ELF-1 (cell line): Measurements from ENCODE around the gene OR56A4.

Source experiments
- DNase-seq: peaks from one replicate; pipeline ENCODE4 v3.0.0-alpha.2; 2016; ENCODE audit warnings: low read depth, low spot score

The OR56A4 gene, protein sequence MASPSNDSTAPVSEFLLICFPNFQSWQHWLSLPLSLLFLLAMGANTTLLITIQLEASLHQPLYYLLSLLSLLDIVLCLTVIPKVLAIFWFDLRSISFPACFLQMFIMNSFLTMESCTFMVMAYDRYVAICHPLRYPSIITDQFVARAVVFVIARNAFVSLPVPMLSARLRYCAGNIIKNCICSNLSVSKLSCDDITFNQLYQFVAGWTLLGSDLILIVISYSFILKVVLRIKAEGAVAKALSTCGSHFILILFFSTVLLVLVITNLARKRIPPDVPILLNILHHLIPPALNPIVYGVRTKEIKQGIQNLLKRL

DNA sequence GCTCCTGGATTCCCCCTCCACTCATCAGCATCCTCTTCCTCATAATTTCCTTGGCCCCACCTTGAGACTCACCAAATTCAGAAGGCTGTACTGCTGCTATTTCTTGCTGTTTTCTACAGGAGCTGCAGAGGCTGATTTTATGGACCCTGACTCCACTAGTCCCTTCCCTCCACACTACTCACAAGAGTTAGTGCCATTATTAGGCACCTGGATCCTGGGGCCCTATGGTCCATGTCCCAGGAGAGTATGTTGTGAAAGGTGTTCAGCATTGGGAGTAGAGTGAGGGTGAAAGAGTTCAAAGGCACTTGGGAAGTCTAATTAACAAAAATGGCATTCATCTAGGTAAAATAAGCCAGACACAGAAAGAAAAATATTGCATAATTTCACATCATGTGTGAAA is at the start of gene OR56A4:
OR56A4 (minus strand) TSS at position 101 of the 400 bp plus-strand sequence. CDS start 3,954 bp downstream, outside the sequence.
- no peak for DNase-seq

DNA sequence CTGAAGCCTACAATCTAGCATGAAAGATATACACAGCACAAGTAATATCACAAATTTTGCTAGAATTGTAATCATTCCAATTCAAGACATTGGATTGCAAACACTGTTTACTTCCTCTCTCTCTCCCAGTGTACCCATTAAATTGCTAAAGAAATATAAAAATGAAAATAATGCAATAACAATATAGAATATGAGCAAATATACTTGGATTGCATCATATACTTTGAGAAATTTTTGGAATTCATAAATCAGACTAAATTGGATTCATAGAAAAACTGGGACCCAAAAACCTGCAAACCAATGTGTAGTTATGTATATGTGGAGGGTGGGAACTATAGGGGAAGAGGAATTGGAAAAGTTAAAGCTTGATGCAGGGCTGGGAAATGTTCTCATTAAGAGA is 48.8 kb upstream of the OR56A4 start:
- DNase-seq: no peak

DNA sequence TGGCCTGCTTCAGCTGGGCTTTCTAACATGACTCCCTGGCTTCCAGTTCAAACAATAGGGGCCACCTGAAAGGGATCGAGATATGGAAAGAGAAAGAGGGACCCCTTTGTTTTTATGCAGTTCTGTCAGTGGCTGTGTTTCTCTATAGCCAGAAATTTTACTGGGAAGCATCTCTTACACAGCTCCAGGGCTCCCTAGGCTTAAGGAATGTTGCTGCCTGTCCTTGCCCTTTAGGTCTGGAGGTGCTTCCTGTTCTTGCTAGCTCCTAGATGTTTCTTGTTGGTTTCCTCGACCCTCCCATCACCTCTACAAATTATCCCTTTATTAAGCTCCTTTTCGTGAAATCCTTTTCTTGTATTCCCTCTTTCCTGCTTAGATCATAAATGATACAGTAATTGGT is 45.6 kb upstream of the OR56A4 start:
- no peak for DNase-seq

DNA sequence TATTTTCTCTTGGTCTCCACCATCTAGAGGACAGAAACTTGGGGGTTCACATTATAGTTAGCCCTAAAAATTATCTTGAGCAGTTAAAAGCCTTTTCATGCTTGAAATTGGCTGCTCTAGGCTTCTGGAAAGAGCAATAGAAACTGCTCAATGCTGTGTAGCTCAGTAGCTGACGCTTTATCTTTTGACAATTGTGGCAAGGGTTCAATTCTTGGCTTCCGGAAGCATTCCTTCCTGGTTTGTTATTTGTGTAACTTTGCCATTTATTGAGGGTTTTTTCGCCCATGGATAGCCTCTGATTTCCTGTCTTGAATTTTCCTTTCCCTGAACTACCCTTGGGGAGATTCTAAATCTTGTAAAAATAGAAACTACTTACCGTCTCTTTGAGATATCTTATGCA is 34.1 kb upstream of the OR56A4 start:
- no peak for DNase-seq

DNA sequence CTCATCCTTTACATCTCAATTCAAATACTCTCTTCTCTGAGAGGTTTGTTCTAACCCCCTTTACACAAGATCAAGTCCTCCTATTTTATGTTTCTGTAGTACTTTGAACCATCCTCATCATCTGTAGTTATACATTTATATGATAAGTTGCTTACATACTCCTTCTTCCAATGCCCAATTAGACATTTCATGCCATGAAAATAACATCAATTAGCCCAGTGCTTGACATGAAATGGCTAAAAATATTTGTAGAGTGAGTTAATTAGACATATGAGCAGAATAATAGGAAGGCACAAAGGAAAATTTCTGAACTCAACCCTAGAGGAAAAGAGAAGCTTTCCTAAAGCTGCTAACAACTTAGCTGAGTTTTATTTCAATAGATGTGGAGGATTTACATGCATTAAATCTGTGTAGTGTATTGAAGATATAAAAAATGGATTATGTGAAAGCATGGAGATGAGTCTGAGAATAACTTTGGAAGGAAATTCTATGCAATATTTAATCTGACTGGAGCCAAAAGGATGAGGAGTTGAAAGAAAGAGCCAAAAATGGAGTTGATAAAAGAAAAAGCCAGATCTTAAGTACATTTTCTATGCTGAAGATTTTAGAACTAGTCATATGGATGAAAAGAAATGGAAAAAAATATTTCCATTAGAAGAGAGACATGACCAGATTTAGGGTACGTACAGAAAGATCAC is 24.1 kb upstream of the OR56A4 start, which contains the start of gene OR56A1:
OR56A1 (minus strand) TSS at position 51 of the 698 bp plus-strand sequence. CDS start 3,066 bp downstream, outside the sequence.
- DNase-seq: no peak

DNA sequence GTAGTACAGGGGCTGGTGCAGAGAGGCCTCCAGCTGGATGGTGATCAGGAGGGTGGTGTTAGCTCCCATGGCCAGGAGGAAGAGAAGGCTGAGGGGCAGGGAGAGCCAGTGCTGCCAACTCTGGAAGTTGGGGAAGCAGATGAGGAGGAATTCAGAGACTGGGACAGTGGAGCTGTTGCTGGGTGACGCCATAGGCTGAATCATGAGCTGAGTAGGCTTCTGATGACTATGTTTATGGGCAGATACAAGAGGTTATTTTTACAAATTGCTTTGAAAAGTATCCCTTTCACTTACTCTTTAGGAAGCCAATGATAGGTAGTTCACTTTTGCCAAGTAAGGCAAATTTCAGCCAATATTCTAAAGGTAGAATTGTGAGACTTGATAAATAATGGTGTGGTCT is 20.8 kb upstream of the OR56A4 start:
- DNase-seq: no peak

DNA sequence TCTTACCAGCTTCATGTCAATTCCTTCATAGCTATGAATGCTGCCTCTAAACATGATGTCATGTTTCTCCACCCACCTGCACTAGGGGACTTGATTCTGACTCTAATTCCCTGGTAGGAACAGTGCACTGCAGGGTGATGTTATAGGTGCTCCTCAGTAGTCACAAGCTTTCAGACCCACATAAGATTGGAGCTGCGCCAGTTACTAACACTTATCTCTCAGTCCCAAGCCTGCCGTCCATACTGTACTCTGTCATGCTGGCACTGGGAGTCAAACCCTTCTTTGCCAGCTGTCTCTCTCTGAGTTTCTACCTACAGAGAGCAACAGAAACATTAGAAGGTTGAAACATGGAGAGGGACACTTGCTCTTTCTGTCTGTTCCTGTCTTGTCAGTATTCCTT is 18.3 kb upstream of the OR56A4 start:
- DNase-seq: no peak

DNA sequence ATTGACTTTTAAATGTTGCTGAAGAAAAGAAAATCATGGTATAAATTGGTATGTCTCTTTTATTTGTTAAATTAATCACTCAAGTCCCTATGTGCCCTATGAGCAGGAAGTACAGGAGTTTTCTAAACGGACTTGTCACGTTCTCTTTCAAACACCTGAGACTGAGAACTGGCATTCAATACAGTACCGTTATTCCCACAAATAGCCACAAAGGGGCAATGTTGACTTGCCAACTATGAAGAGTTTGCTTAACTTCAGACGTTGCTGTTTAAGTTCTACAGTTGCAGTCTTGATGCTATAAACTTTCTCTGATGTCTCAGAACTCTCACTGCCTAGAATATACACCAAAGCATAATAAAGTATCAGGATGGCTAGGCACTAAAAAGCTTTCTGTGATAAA is 16.2 kb upstream of the OR56A4 start:
- DNase-seq: peak; percentile 37

DNA sequence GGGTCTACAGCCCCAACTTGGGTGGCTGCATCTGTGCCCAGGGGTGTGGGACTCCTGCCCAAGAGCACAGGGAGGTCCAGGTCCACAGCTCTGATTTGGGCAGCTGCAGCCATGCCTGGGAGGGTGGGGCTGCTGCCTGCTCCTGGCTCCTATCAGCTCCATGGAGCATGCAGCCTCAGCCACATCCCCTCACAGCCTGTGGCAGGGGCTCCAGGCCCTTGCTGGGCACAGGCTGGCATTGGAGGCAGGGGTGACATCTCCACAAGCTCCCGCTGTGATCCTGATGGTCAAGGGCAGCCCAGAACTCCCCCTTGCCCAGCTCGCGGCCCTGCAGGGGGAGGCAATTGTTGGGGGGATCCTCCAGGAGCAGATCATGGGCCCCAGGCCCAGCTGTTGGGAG is 6.3 kb upstream of the OR56A4 start:
- DNase-seq: no peak

DNA sequence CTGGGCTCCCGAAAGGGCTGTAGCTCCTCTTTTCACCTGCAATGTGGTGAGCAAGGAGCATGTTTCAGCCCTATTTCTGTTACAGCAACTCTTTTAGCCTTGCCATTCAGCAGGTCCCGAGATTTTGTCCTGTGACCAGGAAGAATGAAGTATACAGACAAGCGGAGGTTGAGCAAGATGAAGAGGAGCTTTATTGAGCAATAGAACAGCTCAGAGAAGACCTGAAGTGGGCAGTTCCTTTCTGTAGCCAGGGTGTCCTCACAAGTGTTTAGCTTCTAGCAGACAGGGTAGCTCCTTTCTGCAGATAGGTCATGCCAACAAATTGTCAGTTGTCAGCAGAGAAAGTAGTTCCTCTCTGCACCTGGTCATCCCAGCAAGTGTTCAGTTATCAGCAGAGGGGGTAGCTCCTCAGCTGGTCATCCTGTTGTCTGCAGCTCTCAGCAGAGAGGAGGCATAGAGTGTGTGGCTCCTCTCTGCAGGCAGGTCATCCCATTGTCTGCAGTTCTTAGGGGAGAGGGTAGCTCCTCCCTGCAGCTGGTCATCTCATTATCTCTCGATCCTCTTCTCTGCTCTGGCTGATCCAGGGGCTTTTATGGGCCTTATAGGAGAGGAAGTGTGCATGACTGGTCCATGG is 5.4 kb upstream of the OR56A4 start:
- DNase-seq: no peak

DNA sequence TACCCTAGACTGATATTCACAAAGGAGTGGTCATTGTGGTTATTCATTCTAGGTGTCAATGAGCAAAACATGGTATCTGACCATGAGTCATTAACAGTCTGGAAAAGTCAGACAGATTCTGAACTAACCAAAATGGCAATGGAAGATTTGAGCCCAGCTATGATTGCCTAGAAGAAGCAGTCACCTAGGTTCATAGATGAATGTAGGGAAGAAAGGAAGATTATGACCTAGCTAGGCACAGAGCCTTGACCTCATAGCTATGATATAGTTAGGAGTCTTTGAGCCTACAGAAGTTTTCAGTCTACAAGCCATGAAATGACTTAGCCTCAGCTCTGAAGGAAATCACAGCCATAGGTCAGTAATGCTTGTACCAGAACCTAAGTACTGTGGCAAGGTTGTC is 351 bp downstream of the OR56A4 start:
- DNase-seq: no peak

DNA sequence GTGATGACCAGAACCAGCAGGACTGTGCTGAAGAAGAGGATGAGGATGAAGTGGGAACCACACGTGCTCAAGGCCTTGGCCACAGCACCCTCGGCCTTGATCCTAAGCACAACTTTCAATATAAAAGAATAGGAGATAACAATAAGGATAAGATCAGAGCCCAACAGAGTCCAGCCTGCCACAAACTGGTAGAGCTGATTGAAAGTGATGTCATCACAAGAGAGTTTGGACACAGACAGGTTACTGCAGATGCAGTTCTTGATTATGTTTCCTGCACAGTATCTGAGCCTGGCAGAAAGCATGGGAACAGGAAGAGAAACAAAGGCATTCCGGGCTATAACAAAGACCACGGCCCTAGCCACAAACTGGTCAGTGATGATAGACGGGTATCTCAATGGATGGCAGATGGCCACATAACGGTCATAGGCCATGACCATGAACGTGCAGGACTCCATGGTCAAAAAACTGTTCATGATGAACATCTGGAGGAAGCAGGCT is 4.5 kb downstream of the OR56A4 start:
- DNase-seq: no peak

DNA sequence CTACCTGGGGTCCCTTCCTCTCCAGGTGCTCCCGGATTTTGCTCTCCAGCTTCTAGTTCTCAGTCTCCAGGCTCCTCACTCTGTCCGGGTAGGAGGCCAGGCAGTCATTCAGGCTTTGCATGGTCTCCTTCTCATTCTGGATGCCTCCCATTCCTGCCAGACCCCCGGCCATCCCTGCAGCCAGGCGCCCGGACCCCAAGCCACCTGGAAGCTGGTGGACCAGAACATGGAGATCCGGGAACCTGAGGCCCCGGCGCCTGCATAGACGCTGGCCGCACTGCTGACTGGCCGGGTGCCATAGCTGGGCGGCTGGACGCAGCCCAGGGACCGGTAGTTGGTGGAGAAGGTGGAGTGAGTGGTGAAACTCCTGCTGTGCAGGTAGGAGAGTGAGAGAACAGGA is 12.0 kb downstream of the OR56A4 start:
- no peak for DNase-seq

DNA sequence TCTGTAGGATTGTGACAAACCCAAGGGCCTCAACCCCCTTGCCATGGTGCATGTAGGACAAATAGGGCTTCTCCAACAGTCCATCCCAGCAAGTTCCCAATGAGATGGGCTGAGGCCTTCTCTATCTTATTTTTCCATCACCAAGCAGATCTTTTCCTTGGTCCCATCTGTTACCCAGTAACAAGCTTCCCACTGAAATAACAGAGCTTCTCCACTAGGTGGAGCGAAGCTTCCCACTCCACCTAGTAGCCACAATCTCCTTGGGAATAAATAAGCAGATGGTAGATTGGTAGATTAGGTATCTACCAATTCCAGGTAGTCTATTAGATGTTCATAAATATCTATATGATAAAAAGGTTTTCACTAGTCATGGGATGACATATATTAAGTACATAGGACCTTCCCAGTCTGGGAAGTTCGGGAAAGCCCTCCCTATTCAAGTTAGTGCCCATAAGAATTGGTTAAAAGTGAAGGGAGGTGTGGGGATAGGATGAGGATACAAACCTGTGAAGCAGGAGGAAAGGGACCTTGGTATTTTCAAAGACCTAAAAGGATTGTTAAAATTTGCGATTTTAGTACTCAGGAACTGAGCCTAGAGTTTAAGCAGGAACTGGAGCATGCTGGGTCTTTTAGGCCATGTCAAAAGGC is 14.0 kb downstream of the OR56A4 start:
- peak; percentile 16 for DNase-seq

DNA sequence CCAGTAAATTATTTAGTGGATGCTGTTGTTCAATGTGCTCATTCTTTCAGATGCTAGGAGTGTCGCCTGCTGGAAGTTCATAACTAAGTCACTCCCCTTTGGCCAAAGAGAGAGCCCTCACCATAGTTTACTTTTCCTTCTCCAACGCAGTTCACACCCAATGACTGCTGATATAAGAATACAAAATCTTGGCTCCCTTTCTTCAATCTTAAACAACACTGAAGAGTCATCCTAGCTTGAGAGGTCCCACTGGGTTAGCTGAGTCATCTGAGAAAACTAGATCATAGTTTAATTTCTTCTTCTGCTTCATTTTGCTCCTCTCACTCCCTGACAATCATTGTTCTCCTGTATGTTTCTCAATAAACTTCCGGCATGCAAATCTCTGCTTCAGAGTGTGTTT is 14.6 kb downstream of the OR56A4 start:
- no peak for DNase-seq

DNA sequence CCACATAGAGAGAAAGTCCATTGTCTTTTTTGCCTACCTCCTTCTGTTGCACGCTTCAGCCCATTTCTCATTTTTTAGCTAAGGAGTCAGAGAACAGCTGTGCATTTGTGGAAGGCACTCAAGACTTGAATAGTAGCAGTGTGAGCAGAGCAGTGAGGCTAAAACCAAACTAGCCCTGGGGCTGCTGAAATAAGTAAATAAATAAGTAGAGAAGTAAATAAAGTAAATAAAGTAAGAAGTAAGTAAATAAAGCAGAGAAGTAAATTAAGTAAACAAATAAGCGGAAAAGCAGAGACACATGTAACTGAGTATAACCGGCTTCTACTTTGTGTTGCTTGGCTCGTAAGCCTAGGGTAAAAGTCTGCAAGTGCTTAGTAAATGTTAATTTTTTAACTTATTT is 17.5 kb downstream of the OR56A4 start:
- DNase-seq: no peak

DNA sequence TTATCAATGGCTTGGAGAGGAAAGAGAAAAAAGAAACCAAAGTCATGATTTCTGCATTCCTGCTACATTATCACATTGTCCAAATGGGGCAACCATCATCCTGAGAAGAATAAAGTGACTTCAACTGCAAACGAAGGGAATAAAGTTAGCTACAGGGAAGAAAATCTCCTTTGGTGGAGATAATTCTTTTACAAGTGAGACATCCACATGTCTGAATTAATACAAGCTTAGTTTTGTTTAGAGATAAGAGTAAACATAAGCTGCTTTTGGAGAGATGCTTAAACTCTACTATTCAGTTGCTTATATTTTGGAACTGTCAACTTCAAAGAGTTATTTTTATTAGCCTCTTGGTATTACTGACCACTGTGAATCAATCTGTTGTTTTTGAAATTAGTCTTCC is 19.9 kb downstream of the OR56A4 start, which contains the start of gene OR52L1:
OR52L1 (minus strand) TSS at position 101 of the 400 bp plus-strand sequence; CDS start at position 46, 55 bp downstream.
- no peak for DNase-seq

DNA sequence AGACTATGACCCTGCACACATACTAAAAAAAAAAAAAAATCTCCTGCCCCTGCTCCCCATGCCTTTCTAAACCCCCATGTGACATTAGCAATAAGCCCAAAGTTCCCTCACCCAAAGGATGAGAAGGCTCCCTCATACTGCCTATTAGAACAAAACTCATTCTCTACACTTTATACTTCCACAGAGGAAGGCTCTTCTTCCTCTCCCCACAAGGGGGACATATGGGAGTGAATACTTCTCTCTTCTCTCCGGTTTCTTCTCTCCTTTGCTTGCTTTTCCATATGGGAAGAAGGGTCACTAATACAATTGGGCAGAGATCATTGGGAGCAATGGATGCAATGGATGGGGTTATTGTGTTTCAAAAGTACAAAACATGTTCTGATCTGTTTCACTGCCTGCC is 23.3 kb downstream of the OR56A4 start:
- DNase-seq: no peak

DNA sequence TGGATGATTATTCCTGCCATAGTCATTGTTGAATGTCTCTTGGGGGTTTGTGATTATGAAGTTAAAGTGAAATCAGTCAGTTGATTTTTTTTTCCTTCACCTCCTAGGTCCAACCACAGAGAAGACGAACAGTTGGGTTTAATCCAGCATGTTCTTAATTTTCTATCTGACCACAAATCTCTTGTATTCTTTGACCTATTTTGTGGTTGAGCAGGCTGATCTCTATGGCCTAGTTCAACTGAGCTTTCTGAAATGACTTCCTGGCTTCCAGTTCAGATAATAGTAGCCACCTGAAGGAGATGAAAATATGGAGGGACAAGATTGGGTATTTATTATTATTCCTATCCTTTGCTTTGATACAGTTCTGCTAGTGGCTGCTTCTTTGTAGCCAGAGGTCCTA is 33.2 kb downstream of the OR56A4 start:
- DNase-seq: no peak

DNA sequence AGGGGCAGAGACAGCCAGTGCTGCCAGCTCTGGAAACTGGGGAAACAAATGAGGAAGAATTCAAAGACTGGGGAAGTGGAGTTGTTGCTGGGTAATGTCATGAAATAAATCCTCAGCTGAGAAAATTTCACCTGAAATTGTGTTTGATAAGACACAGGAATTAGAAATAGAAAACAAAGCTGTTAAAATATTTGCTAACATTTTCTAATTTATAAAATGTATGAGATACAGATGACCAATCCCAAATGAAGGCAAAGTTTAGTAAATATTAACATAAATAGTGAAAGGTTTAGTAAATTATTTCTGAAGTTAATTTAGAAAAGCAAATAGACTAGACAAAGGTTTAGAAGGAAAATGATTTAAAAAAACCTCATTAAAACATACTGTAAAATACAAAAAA is 38.4 kb downstream of the OR56A4 start, which contains the start of gene OR56A5:
OR56A5 (minus strand) TSS at position 101 of the 400 bp plus-strand sequence; CDS start at position 101, 0 bp downstream.
- DNase-seq: no peak

DNA sequence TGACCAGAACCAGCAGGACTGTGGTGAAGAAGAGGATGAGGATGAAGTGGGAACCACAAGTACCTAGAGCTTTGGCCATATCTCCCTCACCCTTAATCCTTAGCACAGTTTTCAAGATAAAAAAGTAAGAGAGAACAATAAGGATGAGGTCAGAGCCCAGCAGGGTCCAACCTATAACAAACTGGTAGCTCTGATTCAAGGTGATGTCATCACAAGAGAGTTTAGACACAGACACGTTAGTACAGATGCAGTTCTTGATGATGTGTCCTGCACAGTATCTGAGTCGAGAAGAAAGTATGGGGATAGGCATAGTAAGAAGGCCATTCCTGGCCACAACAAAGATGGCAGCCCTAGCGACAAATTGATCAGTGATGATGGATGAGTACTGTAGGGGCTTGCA is 39.0 kb downstream of the OR56A4 start:
- no peak for DNase-seq

DNA sequence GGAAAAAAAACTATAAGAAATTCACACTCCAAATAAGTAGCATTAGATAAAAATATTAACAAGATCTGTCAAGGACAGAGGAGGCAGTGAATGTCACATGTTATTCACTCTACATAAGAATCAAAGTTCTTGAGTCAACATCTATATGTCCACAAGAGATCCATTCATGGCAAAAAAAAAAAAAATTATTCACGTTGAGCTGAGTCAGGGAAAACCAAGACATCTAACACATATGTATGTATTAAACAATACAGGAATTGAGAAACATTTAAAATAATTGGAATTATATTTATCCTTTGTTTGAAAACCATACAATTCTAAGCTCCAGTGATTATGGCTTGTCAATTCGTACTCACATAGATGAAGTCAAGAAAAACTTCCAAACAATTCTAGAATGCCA is 39.8 kb downstream of the OR56A4 start:
- no peak for DNase-seq
